ENCODE results near the gene LIMCH1. TPM values are rescaled to one million over a fixed set of nuclear protein-coding genes. Genes with fewer than 3 reads are reported as not detected.

LIMCH1 gene
- total RNA-seq, 4 donors from 2014 or later, result 7.5 to 18.9 (median 10.7) TPM

DNA sequence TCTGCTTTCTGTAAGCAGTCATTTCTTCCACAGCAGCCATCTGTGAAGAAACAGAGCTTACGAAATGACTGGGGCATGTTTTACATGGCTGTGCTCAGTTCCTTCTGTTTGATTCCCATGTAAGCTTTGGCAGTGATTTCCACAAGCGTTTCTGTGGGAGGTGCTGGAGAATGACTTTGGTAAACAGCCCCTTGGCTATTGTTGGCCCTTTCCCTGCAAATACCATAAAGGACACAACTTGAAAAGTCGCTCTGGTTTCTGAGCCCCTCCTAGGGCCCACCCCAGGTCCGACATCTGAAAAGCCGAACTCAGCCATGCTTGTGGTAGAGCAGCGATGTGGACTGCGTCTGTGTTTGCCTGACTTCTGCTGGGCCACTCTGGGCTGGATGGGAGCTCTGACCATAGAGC lies 3.7 kb downstream of the LIMCH1 start:
- TF ChIP-seq, protein P1, sequence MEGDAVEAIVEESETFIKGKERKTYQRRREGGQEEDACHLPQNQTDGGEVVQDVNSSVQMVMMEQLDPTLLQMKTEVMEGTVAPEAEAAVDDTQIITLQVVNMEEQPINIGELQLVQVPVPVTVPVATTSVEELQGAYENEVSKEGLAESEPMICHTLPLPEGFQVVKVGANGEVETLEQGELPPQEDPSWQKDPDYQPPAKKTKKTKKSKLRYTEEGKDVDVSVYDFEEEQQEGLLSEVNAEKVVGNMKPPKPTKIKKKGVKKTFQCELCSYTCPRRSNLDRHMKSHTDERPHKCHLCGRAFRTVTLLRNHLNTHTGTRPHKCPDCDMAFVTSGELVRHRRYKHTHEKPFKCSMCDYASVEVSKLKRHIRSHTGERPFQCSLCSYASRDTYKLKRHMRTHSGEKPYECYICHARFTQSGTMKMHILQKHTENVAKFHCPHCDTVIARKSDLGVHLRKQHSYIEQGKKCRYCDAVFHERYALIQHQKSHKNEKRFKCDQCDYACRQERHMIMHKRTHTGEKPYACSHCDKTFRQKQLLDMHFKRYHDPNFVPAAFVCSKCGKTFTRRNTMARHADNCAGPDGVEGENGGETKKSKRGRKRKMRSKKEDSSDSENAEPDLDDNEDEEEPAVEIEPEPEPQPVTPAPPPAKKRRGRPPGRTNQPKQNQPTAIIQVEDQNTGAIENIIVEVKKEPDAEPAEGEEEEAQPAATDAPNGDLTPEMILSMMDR (IDR thresholded peaks at IDR 0.05), result no peak
- TF ChIP-seq POLR2A (IDR thresholded peaks at IDR 0.05), result no peak
- 51 to 74% methylated on average over 7 of the region's 7 CpGs for WGBS, 2 donors
- peak in 1 of 2 donors; percentile 20 for DNase-seq (ENCODE audit: low spot score in 2 of 2)
- no peak overlapping the region for H3K4me3 ChIP-seq (ENCODE audit: low read depth, poor library complexity, severe bottlenecking)
- intact Hi-C loops (cut with DNase I; ENCODE audit: low total_unique reads), result no loop called here

DNA sequence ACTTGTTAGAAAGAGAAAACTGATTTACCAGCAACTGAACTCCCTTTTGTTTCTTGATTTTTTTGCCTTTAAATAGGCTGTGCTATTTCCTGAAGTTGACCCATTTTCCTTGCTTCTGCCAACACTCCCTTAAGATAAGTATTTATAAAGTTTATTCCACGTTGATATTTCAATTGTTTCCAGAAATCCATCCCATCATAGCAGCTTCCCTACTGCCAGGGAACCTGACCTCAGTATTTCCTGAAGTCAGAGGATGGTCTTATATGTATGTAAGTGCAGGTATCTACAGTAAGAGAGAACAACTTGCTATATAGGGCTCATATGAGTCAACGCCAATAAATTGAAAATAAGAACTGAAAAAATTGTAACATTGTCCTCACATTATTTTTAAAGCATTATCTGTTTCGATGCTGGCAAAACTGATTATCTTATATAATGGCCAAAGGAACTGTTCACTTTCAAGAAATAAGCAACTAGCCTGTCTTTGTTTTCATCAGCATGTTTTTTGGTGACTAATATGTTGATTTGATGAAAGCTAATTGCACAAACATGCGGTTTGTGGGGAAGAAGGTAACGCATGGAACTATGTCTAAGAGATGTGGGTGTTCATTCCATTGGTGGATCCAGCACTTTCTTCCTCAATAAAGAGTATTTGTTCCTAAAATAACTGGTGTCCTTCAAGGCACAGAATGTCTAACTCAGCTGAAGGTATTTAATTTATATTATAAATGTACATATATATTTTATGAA lies 4.7 kb downstream of the LIMCH1 start:
- TF ChIP-seq, protein P1 (IDR thresholded peaks at IDR 0.05), result no peak
- TF ChIP-seq POLR2A (IDR thresholded peaks at IDR 0.05), result no peak
- no peak overlapping the region for H3K4me3 ChIP-seq (ENCODE audit: low read depth, poor library complexity, severe bottlenecking)
- intact Hi-C loops (cut with DNase I; ENCODE audit: low total_unique reads), result no loop called here
- WGBS, 2 donors, result 65% methylated on average over 5 of the region's 5 CpGs
- no peak for DNase-seq (ENCODE audit: low spot score in 2 of 2)

DNA sequence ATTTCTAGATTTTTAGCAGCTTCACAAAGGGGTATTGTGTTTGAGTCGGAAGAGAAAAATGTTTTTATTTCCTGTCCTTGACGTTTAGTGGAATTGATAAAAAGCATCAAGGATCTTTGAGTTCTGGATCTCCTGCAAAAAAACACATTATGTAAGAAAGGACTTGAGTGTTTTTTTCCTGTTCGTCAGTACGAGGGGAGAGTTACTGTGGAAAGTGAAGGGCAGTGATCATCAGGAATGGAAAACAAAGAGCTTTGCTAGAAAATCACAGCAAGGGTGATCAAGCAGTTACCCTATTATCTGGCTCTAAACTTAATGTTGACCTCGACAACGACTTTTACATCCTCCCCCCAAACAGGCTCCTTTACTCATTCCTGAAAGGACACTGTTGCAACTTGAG lies 7.3 kb downstream of the LIMCH1 start:
- 70 to 72% methylated on average over 6 of the region's 6 CpGs for WGBS, 2 donors
- TF ChIP-seq, protein P1 (IDR thresholded peaks at IDR 0.05), result no peak
- no peak for TF ChIP-seq POLR2A (IDR thresholded peaks at IDR 0.05)
- no peak overlapping the region for H3K4me3 ChIP-seq (ENCODE audit: low read depth, poor library complexity, severe bottlenecking)
- intact Hi-C loops (cut with DNase I; ENCODE audit: low total_unique reads), result no loop called here
- no peak for DNase-seq (ENCODE audit: low spot score in 2 of 2)

DNA sequence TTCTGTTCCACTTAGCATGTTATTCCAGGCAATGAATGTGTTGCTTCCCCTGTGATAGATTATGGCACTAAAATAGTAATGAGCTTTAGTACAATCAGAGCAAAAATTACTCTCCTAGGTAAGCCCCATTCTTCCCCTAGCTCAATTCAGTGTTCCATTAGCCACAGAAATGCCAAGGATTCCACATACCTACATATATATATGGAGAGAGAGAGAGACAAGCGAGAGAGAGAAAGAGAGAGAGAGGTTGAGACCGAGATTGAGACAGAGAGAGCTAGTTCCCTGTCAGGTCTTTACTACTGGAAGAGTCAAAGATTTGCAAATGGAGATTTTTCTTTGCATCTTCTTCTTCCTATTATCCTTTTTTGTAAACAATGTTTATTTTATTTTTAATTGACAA lies 8.7 kb downstream of the LIMCH1 start:
- DNase-seq (ENCODE audit: low spot score in 2 of 2), result no peak
- TF ChIP-seq POLR2A (IDR thresholded peaks at IDR 0.05), result no peak
- TF ChIP-seq, protein P1 (IDR thresholded peaks at IDR 0.05), result no peak
- H3K4me3 ChIP-seq (ENCODE audit: low read depth, poor library complexity, severe bottlenecking), result no peak overlapping the region
- intact Hi-C loops (cut with DNase I; ENCODE audit: low total_unique reads), result no loop called here
- WGBS, 2 donors, result 86 to 88% methylated on average over 2 of the region's 2 CpGs

DNA sequence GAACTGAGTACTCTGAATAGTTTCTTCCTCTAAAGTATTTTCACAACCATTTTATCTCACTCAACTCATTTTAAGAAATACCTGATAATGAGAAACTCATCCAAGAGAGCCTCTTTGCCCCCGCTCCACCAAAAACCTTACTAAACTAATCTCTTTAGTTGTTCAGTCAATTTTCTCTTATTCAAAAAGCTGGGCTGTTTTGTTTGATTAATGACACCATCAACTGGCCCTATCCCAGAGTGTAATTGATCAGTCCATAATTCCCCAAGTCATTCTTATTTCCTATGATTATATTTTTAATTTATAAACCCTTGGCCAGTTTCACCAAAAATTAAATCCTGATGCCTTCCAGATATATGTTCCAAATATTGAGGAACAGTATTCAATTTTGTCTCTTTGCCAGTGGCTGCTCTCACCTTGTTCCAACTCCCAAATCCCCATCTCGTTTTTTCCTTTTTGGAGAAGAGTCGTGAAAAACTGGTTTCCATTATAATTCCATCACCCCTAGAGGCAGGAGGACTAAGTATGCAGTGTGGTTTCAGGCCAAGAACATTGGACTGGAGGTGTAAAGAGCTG lies 10.4 kb downstream of the LIMCH1 start:
- no peak overlapping the region for H3K4me3 ChIP-seq (ENCODE audit: low read depth, poor library complexity, severe bottlenecking)
- no peak for DNase-seq (ENCODE audit: low spot score in 2 of 2)
- intact Hi-C loops (cut with DNase I; ENCODE audit: low total_unique reads), result no loop called here
- TF ChIP-seq, protein P1 (IDR thresholded peaks at IDR 0.05), result no peak
- no peak for TF ChIP-seq POLR2A (IDR thresholded peaks at IDR 0.05)
- 51 to 63% methylated on average over 3 of the region's 3 CpGs for WGBS, 2 donors
